ENCODE data around the gene FLG.
"Not testable (repeated sequence)": the region's sequence is repeated elsewhere in the genome, so short reads cannot be mapped to it uniquely, and the experiment has no call there.

DNA sequence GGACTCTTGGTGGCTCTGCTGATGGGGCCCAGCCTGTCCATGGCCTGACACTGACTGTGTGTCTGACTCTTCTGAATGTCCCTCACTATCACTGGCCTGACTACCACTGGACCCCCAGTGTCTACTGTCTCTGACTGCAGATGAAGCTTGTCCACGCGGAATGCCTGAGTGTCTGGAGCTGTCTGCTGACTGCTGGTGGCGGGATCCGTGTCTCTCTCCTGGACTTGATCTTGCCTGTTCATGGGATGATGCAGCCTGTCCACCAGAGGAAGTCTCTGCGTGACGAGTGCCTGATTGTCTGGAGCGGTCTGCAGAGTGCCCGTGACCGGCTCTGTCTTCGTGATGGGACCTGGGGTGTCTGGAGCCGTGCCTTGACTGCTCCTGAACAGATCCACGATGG lies 20.3 kb downstream of the FLG start:
- TF ChIP-seq TARDBP (IDR thresholded peaks at IDR 0.05); FOXM1 (IDR thresholded peaks at IDR 0.05; ENCODE audit: borderline replicate concordance); BHLHE40 (IDR thresholded peaks at IDR 0.05; ENCODE audit: borderline replicate concordance); FOXK2 (IDR thresholded peaks at IDR 0.05); CTBP1 (IDR thresholded peaks at IDR 0.05; ENCODE audit: borderline replicate concordance); ARNT (IDR thresholded peaks at IDR 0.05); LEF1 (IDR thresholded peaks at IDR 0.05; ENCODE audit: borderline replicate concordance); ELF4 (IDR thresholded peaks at IDR 0.05); PKNOX1 (IDR thresholded peaks at IDR 0.05); SP1 (IDR thresholded peaks at IDR 0.05): not testable (repeated sequence)

All from HEK293T (cell line).